H9 (cell line): ENCODE results near the gene KRT31. TPM values are rescaled to one million over a fixed set of nuclear protein-coding genes. Genes with fewer than 3 reads are reported as not detected.

Experiments used
- DNase-seq: peaks from one replicate; pipeline ENCODE4 v3.0.0-alpha.2; 2017
- H2AFZ ChIP-seq: one replicate; pipeline ENCODE4 v1.6.1; 2013; ENCODE audit warnings: mild to moderate bottlenecking, low read length, control low read depth, moderate library complexity
- H2AK5ac ChIP-seq: 2 replicates; pipeline ENCODE4 v1.6.1; 2013; ENCODE audit warnings: low read length, control low read depth, mixed read lengths; ENCODE audit not compliant: insufficient read length
- H2BK120ac ChIP-seq: one replicate; pipeline ENCODE4 v1.6.1; 2013; ENCODE audit warnings: low read depth, mild to moderate bottlenecking, low read length, control low read depth, inconsistent platforms; ENCODE audit not compliant: poor library complexity, severe bottlenecking
- H2BK12ac ChIP-seq: 2 replicates; pipeline ENCODE4 v1.6.1; 2013; ENCODE audit warnings: low read length, control low read depth, mixed read lengths, low read depth; ENCODE audit not compliant: insufficient read length
- H2BK15ac ChIP-seq: 2 replicates; pipeline ENCODE4 v1.6.1; 2013; ENCODE audit warnings: low read depth, low read length, control low read depth
- H2BK20ac ChIP-seq: one replicate; pipeline ENCODE4 v1.6.1; 2013; ENCODE audit warnings: low read depth, mild to moderate bottlenecking, low read length, control low read depth, inconsistent platforms; ENCODE audit not compliant: poor library complexity, severe bottlenecking
- H2BK5ac ChIP-seq: 2 replicates; pipeline ENCODE4 v1.6.1; 2013; ENCODE audit warnings: low read length, control low read depth, mixed read lengths; ENCODE audit not compliant: insufficient read length
- H3K14ac ChIP-seq: 2 replicates; pipeline ENCODE4 v1.6.1; 2013; ENCODE audit warnings: low read length, control low read depth; ENCODE audit not compliant: insufficient read depth
- H3K18ac ChIP-seq: 2 replicates; pipeline ENCODE4 v1.6.1; 2013; ENCODE audit warnings: low read depth, mild to moderate bottlenecking, mixed read lengths, low read length, control low read depth; ENCODE audit not compliant: insufficient read length
- H3K23ac ChIP-seq: 2 replicates; pipeline ENCODE4 v1.6.1; 2013; ENCODE audit warnings: low read length, control low read depth, mixed read lengths, low read depth; ENCODE audit not compliant: insufficient read length
- H3K23me2 ChIP-seq: 2 replicates; pipeline ENCODE4 v1.6.1; 2013; ENCODE audit warnings: low read depth, mild to moderate bottlenecking, mixed read lengths, low read length, control low read depth; ENCODE audit not compliant: insufficient read length, poor library complexity, severe bottlenecking
- H3K27ac ChIP-seq: 2 replicates; pipeline ENCODE4 v1.5.1; 2013; ENCODE audit warnings: low read length, control low read depth, mixed read lengths, low read depth; ENCODE audit not compliant: insufficient read length
- H3K27me3 ChIP-seq: 2 replicates; pipeline ENCODE4 v1.6.1; 2013; ENCODE audit warnings: low read length, control low read depth, inconsistent platforms; ENCODE audit not compliant: insufficient read depth
- H3K4ac ChIP-seq: 2 replicates; pipeline ENCODE4 v1.6.1; 2013; ENCODE audit warnings: low read depth, mild to moderate bottlenecking, control low read depth, inconsistent platforms, low read length, moderate library complexity
- H3K4me1 ChIP-seq: 2 replicates; pipeline ENCODE4 v1.6.1; 2013; ENCODE audit warnings: low read length, control low read depth, inconsistent platforms; ENCODE audit not compliant: insufficient read depth
- H3K4me2 ChIP-seq: 2 replicates; pipeline ENCODE4 v1.6.1; 2013; ENCODE audit warnings: low read length, control low read depth, mixed read lengths; ENCODE audit not compliant: insufficient read length, insufficient read depth
- H3K56ac ChIP-seq: 2 replicates; pipeline ENCODE4 v1.6.1; 2013; ENCODE audit warnings: low read depth, mild to moderate bottlenecking, mixed read lengths, low read length, control low read depth; ENCODE audit not compliant: insufficient read length
- H3K79me1 ChIP-seq: 2 replicates; pipeline ENCODE4 v1.6.1; 2013; ENCODE audit warnings: low read depth, mild to moderate bottlenecking, moderate library complexity, low read length, control low read depth, inconsistent platforms; ENCODE audit not compliant: insufficient read depth, poor library complexity, severe bottlenecking
- H3K79me2 ChIP-seq: 2 replicates; pipeline ENCODE4 v1.6.1; 2013; ENCODE audit warnings: low read length, control low read depth, inconsistent platforms; ENCODE audit not compliant: insufficient read depth
- H3K9ac ChIP-seq: 2 replicates; pipeline ENCODE4 v1.6.1; 2013; ENCODE audit warnings: low read length, control low read depth, mixed read lengths; ENCODE audit not compliant: insufficient read length; ENCODE audit errors: extremely low read depth
- H3K9me3 ChIP-seq: one replicate; pipeline ENCODE4 v1.6.1; 2013; ENCODE audit warnings: low read depth, low read length, inconsistent platforms; ENCODE audit not compliant: control insufficient read depth
- H3T11ph ChIP-seq: one replicate; pipeline ENCODE4 v1.6.1; 2013; ENCODE audit warnings: mild to moderate bottlenecking, low read length, control low read depth, inconsistent platforms
- H4K20me1 ChIP-seq: one replicate; pipeline ENCODE4 v1.6.1; 2013; ENCODE audit not compliant: control insufficient read depth, insufficient read length, insufficient read depth
- H4K5ac ChIP-seq: 2 replicates; pipeline ENCODE4 v1.6.1; 2013; ENCODE audit warnings: low read depth, mild to moderate bottlenecking, mixed read lengths, low read length, control low read depth; ENCODE audit not compliant: insufficient read length
- H4K8ac ChIP-seq: replicated peaks from 2 replicates; pipeline ENCODE4 v1.6.1; 2013; ENCODE audit warnings: low read length, control low read depth, mixed read lengths, low read depth; ENCODE audit not compliant: insufficient read length
- H4K91ac ChIP-seq: 2 replicates; pipeline ENCODE4 v1.6.1; 2013; ENCODE audit warnings: low read depth, mild to moderate bottlenecking, moderate library complexity, mixed read lengths, low read length, control low read depth; ENCODE audit not compliant: insufficient read length
- H3K27ac Mint-ChIP-seq, 3 experiments: 2 replicates in 2 of 3; 3 replicates in 1 of 3; pipeline ENCODE4 v1.8.0; 2020 to 2021; ENCODE audit warnings: mixed read lengths in 3 of 3, mild to moderate bottlenecking in 1 of 3, moderate library complexity in 1 of 3
- H3K27me3 Mint-ChIP-seq: 2 replicates; pipeline ENCODE4 v1.8.0; 2021; ENCODE audit warnings: low read depth, mild to moderate bottlenecking, moderate library complexity, mixed read lengths
- H3K36me3 Mint-ChIP-seq, 3 experiments: 2 replicates in 2 of 3; 3 replicates in 1 of 3; pipeline ENCODE4 v1.8.0; 2020 to 2021; ENCODE audit warnings: low read depth in 3 of 3, mixed read lengths in 3 of 3; ENCODE audit not compliant: insufficient read depth in 1 of 3
- H3K4me1 Mint-ChIP-seq, 2 experiments: 2 replicates each; pipeline ENCODE4 v1.8.0; 2020; ENCODE audit warnings: mixed read lengths in 2 of 2
- H3K4me3 Mint-ChIP-seq, 2 experiments: 2 replicates in 1 of 2; 3 replicates in 1 of 2; pipeline ENCODE4 v1.8.0; 2020 to 2021; ENCODE audit warnings: mild to moderate bottlenecking in 2 of 2, mixed read lengths in 2 of 2, moderate library complexity in 1 of 2
- H3K9me3 Mint-ChIP-seq, 2 experiments: 2 replicates in 1 of 2; 3 replicates in 1 of 2; pipeline ENCODE4 v1.8.0; 2020; ENCODE audit warnings: mild to moderate bottlenecking in 2 of 2, mixed read lengths in 2 of 2, moderate library complexity in 1 of 2
- WGBS: extraction: QIAGEN DNeasy Blood & Tissue Kit; methylation state at CpG from one replicate; pipeline ENCODE4 v1.1.7; 2013; ENCODE audit warnings: missing lambda C conversion rate, low lambda C conversion rate, mixed read lengths; ENCODE audit not compliant: insufficient read length; ENCODE audit errors: extremely low coverage; 5-methylcytosine and 5-hydroxymethylcytosine counted together
- total RNA-seq: library from RNA; stranded (reverse); gene quantifications from 2 replicates; pipeline ENCODE4 v1.2.1, GENCODE V29; 2021
- TF ChIP-seq, protein P1 (sequence below): fragments of 200-600 bp; sonication (generic); conservative IDR thresholded peaks from 3 replicates; pipeline ENCODE4 v1.8.0; 2021; ENCODE audit warnings: antibody characterized with exemption, mild to moderate bottlenecking

The KRT31 gene
- total RNA-seq, 1 experiment from 2014 or later: not detected

DNA sequence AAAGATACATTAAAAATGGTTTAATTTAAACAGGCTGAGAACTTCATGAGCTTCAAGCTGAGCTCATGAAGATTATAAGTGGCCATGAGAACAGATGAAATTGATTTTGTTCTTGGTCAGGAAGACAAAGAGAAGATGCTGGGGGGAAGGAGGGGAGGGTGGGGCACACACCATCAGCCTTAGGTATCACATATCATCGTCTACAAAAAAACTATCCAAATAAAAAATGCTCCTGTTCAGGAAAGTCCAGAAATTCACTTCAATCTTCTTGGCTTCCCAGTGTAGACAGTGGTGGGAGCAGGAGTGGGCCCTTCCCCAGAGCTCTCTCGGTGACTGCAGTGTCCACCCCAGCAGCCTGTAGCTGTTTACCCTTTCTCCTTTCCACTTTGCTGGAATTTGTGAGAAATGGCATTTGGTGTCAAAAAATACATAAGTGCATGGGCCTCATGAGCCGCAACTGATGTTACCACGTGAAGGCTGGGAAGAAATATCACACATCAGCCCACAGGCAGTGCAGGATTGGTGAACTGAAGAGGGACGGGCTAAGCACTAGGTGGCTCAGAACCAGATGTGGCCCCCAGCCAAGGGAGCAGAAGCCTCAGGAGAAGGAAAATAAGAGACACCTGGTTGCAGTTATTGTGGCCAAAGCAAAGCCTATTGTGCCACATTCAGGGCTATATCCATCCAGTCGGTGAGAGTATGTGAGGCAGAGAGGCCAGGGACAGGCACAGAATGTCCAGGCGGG lies 20.9 kb upstream of the KRT31 start:
- H3K14ac ChIP-seq: no peak overlapping the region
- no peaks in the 10 kb centered on the region for H4K20me1 ChIP-seq
- no peak overlapping the region for H2BK5ac ChIP-seq
- H2AFZ ChIP-seq: no peak overlapping the region
- H3K56ac ChIP-seq: no peak overlapping the region
- DNase-seq: no peak
- no peaks in the 10 kb centered on the region for H3K9me3 Mint-ChIP-seq
- no peak overlapping the region for H2BK120ac ChIP-seq
- no peaks in the 10 kb centered on the region for H3K79me2 ChIP-seq
- H4K8ac ChIP-seq: no peak overlapping the region
- H3K18ac ChIP-seq: no peak overlapping the region
- H3K4me2 ChIP-seq: no peak overlapping the region
- H3K79me1 ChIP-seq: no peaks in the 10 kb centered on the region
- peaks cover 4% of the 10 kb centered on the region for H3K4me1 ChIP-seq
- no peaks in the 10 kb centered on the region for H3K23me2 ChIP-seq
- H3K27ac Mint-ChIP-seq: no peak overlapping the region
- H3T11ph ChIP-seq: no peak overlapping the region
- no peak overlapping the region for H2BK20ac ChIP-seq
- no peak overlapping the region for H2BK15ac ChIP-seq
- H3K9ac ChIP-seq: no peak overlapping the region
- H3K23ac ChIP-seq: no peak overlapping the region
- H3K36me3 Mint-ChIP-seq: no peaks in the 10 kb centered on the region
- no peaks in the 10 kb centered on the region for H3K9me3 ChIP-seq
- TF ChIP-seq, protein P1, sequence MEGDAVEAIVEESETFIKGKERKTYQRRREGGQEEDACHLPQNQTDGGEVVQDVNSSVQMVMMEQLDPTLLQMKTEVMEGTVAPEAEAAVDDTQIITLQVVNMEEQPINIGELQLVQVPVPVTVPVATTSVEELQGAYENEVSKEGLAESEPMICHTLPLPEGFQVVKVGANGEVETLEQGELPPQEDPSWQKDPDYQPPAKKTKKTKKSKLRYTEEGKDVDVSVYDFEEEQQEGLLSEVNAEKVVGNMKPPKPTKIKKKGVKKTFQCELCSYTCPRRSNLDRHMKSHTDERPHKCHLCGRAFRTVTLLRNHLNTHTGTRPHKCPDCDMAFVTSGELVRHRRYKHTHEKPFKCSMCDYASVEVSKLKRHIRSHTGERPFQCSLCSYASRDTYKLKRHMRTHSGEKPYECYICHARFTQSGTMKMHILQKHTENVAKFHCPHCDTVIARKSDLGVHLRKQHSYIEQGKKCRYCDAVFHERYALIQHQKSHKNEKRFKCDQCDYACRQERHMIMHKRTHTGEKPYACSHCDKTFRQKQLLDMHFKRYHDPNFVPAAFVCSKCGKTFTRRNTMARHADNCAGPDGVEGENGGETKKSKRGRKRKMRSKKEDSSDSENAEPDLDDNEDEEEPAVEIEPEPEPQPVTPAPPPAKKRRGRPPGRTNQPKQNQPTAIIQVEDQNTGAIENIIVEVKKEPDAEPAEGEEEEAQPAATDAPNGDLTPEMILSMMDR: no peak
- H3K4ac ChIP-seq: no peak overlapping the region
- H3K27ac ChIP-seq: no peak overlapping the region
- no CpG with 5 or more reads among the region's 7 CpGs for WGBS
- peaks cover 5% of the 10 kb centered on the region for H3K27me3 Mint-ChIP-seq
- peaks cover 15% of the 10 kb centered on the region in 2 experiments for H3K4me1 Mint-ChIP-seq
- no peak overlapping the region for H4K5ac ChIP-seq
- H3K27me3 ChIP-seq: no peaks in the 10 kb centered on the region
- H2AK5ac ChIP-seq: no peak overlapping the region
- H3K4me3 Mint-ChIP-seq: no peak overlapping the region
- no peak overlapping the region for H4K91ac ChIP-seq
- no peak overlapping the region for H2BK12ac ChIP-seq
